ENCODE measurements around the gene GKN1.
A peak's percentile ranks its signal among the peaks of the same experiment; 100 is the strongest.

The GKN1 gene

GRCh38 chr2:69007169-69007568, 32.7 kb downstream of the GKN1 start:
- no peak for DNase-seq (ENCODE audit: low read depth, low spot score)

- no peak for DNase-seq (ENCODE audit: low read depth, low spot score)
These were observed 33.2 kb downstream of the GKN1 start for GRCh38 chr2:69007603-69008002.

- DNase-seq (ENCODE audit: low read depth, low spot score), result no peak
These were observed 36.2 kb downstream of the GKN1 start for GRCh38 chr2:69010437-69011194.

- DNase-seq (ENCODE audit: low read depth, low spot score), result no peak
These were observed 37.2 kb downstream of the GKN1 start for GRCh38 chr2:69011611-69012157.

- DNase-seq (ENCODE audit: low read depth, low spot score), result peak; percentile 89
These were observed 38.1 kb downstream of the GKN1 start for GRCh38 chr2:69012310-69013141.

GRCh38 chr2:69013142-69013839, 38.9 kb downstream of the GKN1 start, which contains the start of gene ANTXR1:
Gene ANTXR1 (plus strand): TSS chr2:69013179. CDS start chr2:69013500, 321 bp downstream.
- peak; percentile 88 for DNase-seq (ENCODE audit: low read depth, low spot score)

- peak; percentile 69 for DNase-seq (ENCODE audit: low read depth, low spot score)
These were observed 39.7 kb downstream of the GKN1 start for GRCh38 chr2:69013840-69014821.

- DNase-seq (ENCODE audit: low read depth, low spot score), result peak; percentile 68
These were observed 42.6 kb downstream of the GKN1 start for GRCh38 chr2:69017080-69017479.

GRCh38 chr2:69017835-69018234, 43.4 kb downstream of the GKN1 start:
- no peak for DNase-seq (ENCODE audit: low read depth, low spot score)

GRCh38 chr2:69018678-69019095, 44.3 kb downstream of the GKN1 start:
- no peak for DNase-seq (ENCODE audit: low read depth, low spot score)

GRCh38 chr2:69020496-69021426, 46.3 kb downstream of the GKN1 start:
- DNase-seq (ENCODE audit: low read depth, low spot score), result peak; percentile 38

- DNase-seq (ENCODE audit: low read depth, low spot score), result no peak
These were observed 47.3 kb downstream of the GKN1 start for GRCh38 chr2:69021727-69022126.

GRCh38 chr2:69022548-69022947, 48.1 kb downstream of the GKN1 start:
- no peak for DNase-seq (ENCODE audit: low read depth, low spot score)

GRCh38 chr2:69023236-69023635, 48.8 kb downstream of the GKN1 start:
- no peak for DNase-seq (ENCODE audit: low read depth, low spot score)

- peak; percentile 48 for DNase-seq (ENCODE audit: low read depth, low spot score)
These were observed 51.6 kb downstream of the GKN1 start for GRCh38 chr2:69026026-69026425.

GRCh38 chr2:69026691-69027459, 52.4 kb downstream of the GKN1 start:
- DNase-seq (ENCODE audit: low read depth, low spot score), result no peak

Measured in astrocyte of the hippocampus (primary cell).